GM23338 (cell line): ENCODE data around the gene ATP5PB. TPM values are rescaled to one million over a fixed set of nuclear protein-coding genes. Genes with fewer than 3 reads are reported as not detected.

ENCODE experiments used
- ATAC-seq: fragments of 200-7000 bp; cut with Tn5 transposase; 3 replicates; pipeline ENCODE4 v1.9.1; 2020
- DNase-seq: peaks from one replicate; pipeline ENCODE4 v3.0.0-alpha.2; 2015; ENCODE audit warnings: low spot score
- H2AFZ ChIP-seq: fragments of 200-600 bp; sonication (generic); 2 replicates; pipeline ENCODE4 v1.8.0; 2016; ENCODE audit warnings: antibody characterized with exemption, mild to moderate bottlenecking, moderate library complexity
- H3F3A ChIP-seq: fragments of 200-600 bp; sonication (generic); replicated peaks from 2 replicates; pipeline ENCODE4 v1.8.0; 2017; ENCODE audit warnings: antibody characterized with exemption, mixed run types, low read depth
- H3K27ac ChIP-seq: fragments of 200-600 bp; sonication (generic); 2 replicates; pipeline ENCODE4 v1.6.1; 2016; ENCODE audit warnings: low read depth
- H3K27me3 ChIP-seq: fragments of 200-600 bp; sonication (generic); 2 replicates; pipeline ENCODE4 v1.8.0; 2016; ENCODE audit warnings: mild to moderate bottlenecking, mixed run types, moderate library complexity; ENCODE audit not compliant: insufficient read depth
- H3K36me3 ChIP-seq: fragments of 200-600 bp; sonication (generic); 2 replicates; pipeline ENCODE4 v1.8.0; 2016; ENCODE audit warnings: mild to moderate bottlenecking; ENCODE audit not compliant: insufficient read depth
- H3K4me1 ChIP-seq: fragments of 200-600 bp; sonication (generic); 2 replicates; pipeline ENCODE4 v1.8.0; 2016; ENCODE audit warnings: mild to moderate bottlenecking, moderate library complexity; ENCODE audit not compliant: insufficient read depth
- H3K4me2 ChIP-seq: fragments of 200-600 bp; sonication (generic); 2 replicates; pipeline ENCODE4 v1.7.1; 2017; ENCODE audit warnings: mixed run types
- H3K4me3 ChIP-seq: fragments of 200-600 bp; sonication (generic); 2 replicates; pipeline ENCODE4 v1.6.1; 2016; ENCODE audit warnings: mixed run types
- H3K79me2 ChIP-seq: fragments of 200-600 bp; sonication (generic); replicated peaks from 2 replicates; pipeline ENCODE4 v1.8.0; 2017; ENCODE audit warnings: mild to moderate bottlenecking; ENCODE audit not compliant: insufficient read depth
- H3K9me2 ChIP-seq: fragments of 200-600 bp; sonication (generic); 2 replicates; pipeline ENCODE4 v1.8.0; 2017; ENCODE audit not compliant: insufficient read depth
- H4K20me1 ChIP-seq: fragments of 200-600 bp; sonication (generic); replicated peaks from 2 replicates; pipeline ENCODE4 v1.8.0; 2017; ENCODE audit warnings: mild to moderate bottlenecking; ENCODE audit not compliant: insufficient read depth
- H3K27ac Mint-ChIP-seq: 2 replicates; pipeline ENCODE4 v1.8.0; 2020; ENCODE audit warnings: inconsistent platforms, mild to moderate bottlenecking, moderate library complexity, mixed read lengths
- H3K27me3 Mint-ChIP-seq: 3 replicates; pipeline ENCODE4 v1.8.0; 2022; ENCODE audit warnings: low read depth, mild to moderate bottlenecking, moderate library complexity, mixed read lengths, inconsistent platforms; ENCODE audit not compliant: insufficient read depth, poor library complexity
- H3K36me3 Mint-ChIP-seq: 3 replicates; pipeline ENCODE4 v1.8.0; 2021; ENCODE audit warnings: low read depth, mild to moderate bottlenecking, inconsistent platforms, moderate library complexity, mixed read lengths
- H3K4me1 Mint-ChIP-seq: 3 replicates; pipeline ENCODE4 v1.8.0; 2020; ENCODE audit warnings: mild to moderate bottlenecking, inconsistent platforms, mixed read lengths
- H3K4me3 Mint-ChIP-seq: 3 replicates; pipeline ENCODE4 v1.8.0; 2021; ENCODE audit warnings: moderate library complexity, mild to moderate bottlenecking, inconsistent platforms, mixed read lengths
- H3K9me3 Mint-ChIP-seq: 3 replicates; pipeline ENCODE4 v1.8.0; 2020; ENCODE audit warnings: moderate library complexity, mild to moderate bottlenecking, inconsistent platforms, mixed read lengths
- CREB1 ChIP-seq: fragments of 250-450 bp; sonication (Bioruptor Pico); IDR thresholded peaks from 2 replicates; pipeline ENCODE4 v1.5.0; 2020; ENCODE audit warnings: low read depth, mild to moderate bottlenecking, moderate library complexity
- ETS1 ChIP-seq: IDR thresholded peaks from 2 replicates; pipeline ENCODE4 v1.6.1; 2016; ENCODE audit warnings: antibody characterized with exemption
- EZH2phosphoT487 ChIP-seq: fragments of 200-600 bp; sonication (generic); IDR thresholded peaks from one replicate; pipeline ENCODE4 v1.8.1; 2018; ENCODE audit warnings: antibody characterized with exemption; ENCODE audit not compliant: unreplicated experiment
- JUNB ChIP-seq: IDR thresholded peaks from one replicate; pipeline ENCODE4 v1.6.1; 2016; ENCODE audit warnings: antibody characterized with exemption; ENCODE audit not compliant: unreplicated experiment
- POLR2AphosphoS5 ChIP-seq: IDR thresholded peaks from 2 replicates; pipeline ENCODE4 v1.6.1; 2016; ENCODE audit warnings: antibody characterized with exemption, low read depth
- STAT1 ChIP-seq: IDR thresholded peaks from one replicate; pipeline ENCODE4 v1.6.1; 2016; ENCODE audit warnings: antibody characterized with exemption; ENCODE audit not compliant: unreplicated experiment
- ZNF462 ChIP-seq: fragments of 250-450 bp; sonication (Bioruptor Pico); IDR thresholded peaks from 2 replicates; pipeline ENCODE4 v1.5.0; 2020; ENCODE audit warnings: mild to moderate bottlenecking, moderate library complexity
- polyA plus RNA-seq: library from polyadenylated mRNA; unstranded; fragments of >200 nt; fragmentation: Nextera tagmentation; extraction: Ambion mirVana; gene quantifications from 2 replicates; pipeline ENCODE4 v1.2.1, GENCODE V29; 2016
- total RNA-seq: library from RNA; depleted of rRNA; stranded (reverse); fragments of >200 nt; shearing (Covaris generic); gene quantifications from 2 replicates; pipeline ENCODE4 v1.2.3, GENCODE V29; 2014

ATP5PB gene
- total and polyA plus RNA-seq, 2 experiments from 2014 or later, result 279 to 300 TPM

DNA sequence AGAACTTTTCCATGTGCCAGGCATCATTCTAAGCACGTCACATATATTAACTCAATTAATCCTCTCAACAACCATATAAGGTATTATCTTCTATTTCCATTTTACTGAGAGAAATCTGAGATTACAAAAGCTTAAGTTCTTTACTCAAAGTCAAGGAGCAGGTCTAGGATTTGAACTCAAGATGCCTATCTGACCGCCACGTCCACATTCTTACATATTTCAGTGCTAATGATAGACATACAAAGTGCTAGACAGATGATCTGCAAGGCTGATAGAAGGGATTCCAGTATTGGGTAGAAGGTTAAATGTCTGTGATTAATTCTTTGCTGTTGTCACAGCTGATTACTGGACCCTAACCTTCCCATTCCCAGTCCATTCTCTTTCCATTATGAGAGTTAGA lies 4.4 kb downstream of the ATP5PB start (continued):
- no peak for TF ChIP-seq ZNF462 (CRISPR knock-in tag)

DNA sequence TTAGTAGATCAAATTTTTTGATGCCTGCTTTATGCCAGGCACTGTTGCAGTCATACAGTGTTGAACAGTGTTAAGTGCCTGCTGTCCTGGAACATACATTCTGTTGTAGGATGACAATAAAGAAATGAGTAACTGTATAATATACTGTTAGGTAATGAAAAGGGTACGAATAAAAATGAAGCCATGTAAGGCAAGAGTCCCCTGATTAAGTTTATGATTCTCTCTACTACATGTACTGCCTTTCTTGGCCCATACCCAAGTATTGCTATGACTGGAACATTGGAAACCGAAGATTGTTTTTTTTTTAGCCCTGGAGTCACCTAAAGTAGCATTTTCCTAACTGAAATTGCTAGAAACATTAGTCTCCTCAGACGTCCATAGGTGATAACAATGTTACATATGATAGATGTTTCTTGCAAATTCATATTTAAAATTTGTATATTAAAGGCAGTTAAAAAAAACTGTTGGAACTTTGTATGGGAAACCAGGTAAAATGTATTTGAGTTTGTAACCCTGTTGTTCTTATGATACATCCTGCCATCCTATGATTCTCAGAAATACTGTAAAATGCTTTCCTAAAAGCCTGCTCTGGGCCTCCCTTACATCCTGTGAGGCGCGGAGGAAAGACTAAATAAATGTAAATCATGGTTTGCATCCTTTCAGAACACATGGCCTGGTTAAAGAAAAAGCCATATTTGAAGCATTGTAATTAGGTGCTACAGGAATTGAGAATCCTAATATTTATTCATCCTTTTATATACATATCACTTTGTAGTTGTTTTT lies 5.8 kb downstream of the ATP5PB start:
- Histone ChIP-seq H3K36me3 (peaks cover 37% of the 10 kb centered on the region), H3K4me2 (no peak overlapping the region), H3K27ac (no peak overlapping the region), H3K9me2 (no peaks in the 10 kb centered on the region), H3F3A (no peaks in the 10 kb centered on the region), H3K79me2 (peaks cover 36% of the 10 kb centered on the region), H3K4me1 (0 out of 2 replicates have a peak, but pooled peaks cover 5% of the 10 kb centered on the region), H2AFZ (no peak overlapping the region), H3K27me3 (no peaks in the 10 kb centered on the region), H4K20me1 (0 out of 2 replicates have a peak, but pooled peaks cover 3% of the 10 kb centered on the region), H3K4me3 (no peak overlapping the region)
- no peak for DNase-seq
- H3K4me1 Mint-ChIP-seq, result peaks cover 6% of the 10 kb centered on the region
- H3K9me3 Mint-ChIP-seq, result no peaks in the 10 kb centered on the region
- H3K27me3 Mint-ChIP-seq, result no peaks in the 10 kb centered on the region
- H3K36me3 Mint-ChIP-seq, result peaks cover 57% of the 10 kb centered on the region
- H3K27ac Mint-ChIP-seq, result no peak overlapping the region
- H3K4me3 Mint-ChIP-seq, result no peak overlapping the region
- no peak for ATAC-seq
- TF ChIP-seq ZNF462 (CRISPR knock-in tag), result no peak
- TF ChIP-seq EZH2phosphoT487, result no peak
- no peak for TF ChIP-seq POLR2AphosphoS5
- TF ChIP-seq CREB1 (CRISPR knock-in tag), result no peak
- no peak for TF ChIP-seq STAT1
- TF ChIP-seq ETS1, result no peak
- TF ChIP-seq JUNB, result no peak
